Gastroesophageal sphincter (tissue), 3 donors: Measurements from ENCODE around the gene LONRF2.

Experiments
- CTCF ChIP-seq, 4 experiments: fragments of 200-600 bp in 2 of 4; fragments of 450-650 bp in 2 of 4; sonication (generic) in 1 of 4; IDR thresholded peaks; one replicate each; pipeline ENCODE4 v1.5.1; 2017 to 2019; ENCODE audit warnings: antibody characterized with exemption in 4 of 4, mild to moderate bottlenecking in 2 of 4, moderate library complexity in 2 of 4
- EP300 ChIP-seq: sonication (generic); formaldehyde crosslinking; IDR thresholded peaks from one replicate; pipeline ENCODE4 v1.6.1; 2017; ENCODE audit warnings: antibody characterized with exemption, mild to moderate bottlenecking
- POLR2A ChIP-seq, 2 donors: fragments of 450-650 bp; IDR thresholded peaks; one replicate each; pipeline ENCODE4 v1.6.1; 2017; ENCODE audit warnings: antibody characterized with exemption in 2 of 2, mild to moderate bottlenecking in 2 of 2, moderate library complexity in 1 of 2
- POLR2AphosphoS5 ChIP-seq: sonication (generic); formaldehyde crosslinking; IDR thresholded peaks from one replicate; pipeline ENCODE4 v1.6.1; 2017; ENCODE audit warnings: antibody characterized with exemption

DNA sequence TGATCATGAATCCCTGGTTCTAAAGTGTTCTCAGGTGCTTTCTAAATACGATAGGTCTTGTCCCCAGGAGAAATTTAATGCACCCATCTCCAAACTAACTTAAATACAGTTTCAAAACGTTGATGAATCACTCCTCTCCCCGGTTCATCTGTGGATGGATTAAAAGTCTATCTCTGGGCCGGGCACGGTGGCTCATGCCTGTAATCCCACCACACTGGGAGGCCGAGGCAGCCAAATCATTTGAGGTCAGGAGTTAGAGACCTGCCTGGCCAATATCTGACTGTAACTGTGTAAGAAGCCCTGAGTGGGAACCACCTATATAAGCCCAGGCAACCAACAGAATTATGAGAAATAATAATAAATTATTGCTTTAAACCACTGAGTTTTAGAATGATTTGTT lies 78.7 kb downstream of the LONRF2 start:
- TF ChIP-seq CTCF (IDR thresholded peaks at IDR 0.05) (no peak), POLR2A (IDR thresholded peaks at IDR 0.05) (no peak), EP300 (no peak), POLR2AphosphoS5 (no peak)
